Calu3 (cell line): ENCODE measurements around the gene PRKCA. TPM values are rescaled to one million over a fixed set of nuclear protein-coding genes. Genes with fewer than 3 reads are reported as not detected.

Experiments
- BruUV-seq: library from RNA; stranded (reverse); fragments of 400-500 nt; replicated peaks from 2 replicates; lab custom pipeline; 2021; lab: Mats Ljungman, UMichigan
- CTCF ChIA-PET: fragments of 300-600 bp; sonication (Branson Sonifier 250); formaldehyde crosslinking; loops from one replicate; lab custom pipeline; 2022; ENCODE audit warnings: antibody characterized with exemption; lab: Charles Lee
- DNase-seq: peaks from one replicate; pipeline ENCODE4 v3.0.0; 2022
- H3K27ac Mint-ChIP-seq: one replicate; pipeline ENCODE4 v1.8.0; 2022; ENCODE audit warnings: mixed read lengths; ENCODE audit not compliant: unreplicated experiment
- H3K27me3 Mint-ChIP-seq: one replicate; pipeline ENCODE4 v1.8.0; 2022; ENCODE audit warnings: mixed read lengths; ENCODE audit not compliant: unreplicated experiment
- H3K36me3 Mint-ChIP-seq: one replicate; pipeline ENCODE4 v1.8.0; 2022; ENCODE audit warnings: mild to moderate bottlenecking, moderate library complexity, mixed read lengths; ENCODE audit not compliant: insufficient read depth, unreplicated experiment
- H3K4me1 Mint-ChIP-seq: one replicate; pipeline ENCODE4 v1.8.0; 2022; ENCODE audit warnings: mild to moderate bottlenecking, low read depth, mixed read lengths; ENCODE audit not compliant: unreplicated experiment
- H3K4me3 Mint-ChIP-seq: one replicate; pipeline ENCODE4 v1.8.0; 2022; ENCODE audit warnings: mild to moderate bottlenecking, low read depth, moderate library complexity, mixed read lengths; ENCODE audit not compliant: unreplicated experiment
- H3K9me3 Mint-ChIP-seq: one replicate; pipeline ENCODE4 v1.8.0; 2022; ENCODE audit warnings: low read depth, mixed read lengths; ENCODE audit not compliant: unreplicated experiment
- intact Hi-C: fragments of 100-400 bp; cut with micrococcal nuclease; formaldehyde crosslinking; loops from one replicate; pipeline ENCODE4 v1.10.0; 2022; ENCODE audit not compliant: unreplicated experiment
- total RNA-seq: library from RNA; stranded (reverse); gene quantifications from 2 replicates; pipeline ENCODE4 v1.2.3, GENCODE V29; 2022
- TF ChIP-seq, protein P1 (sequence below): fragments of 200-600 bp; IDR thresholded peaks from one replicate; pipeline ENCODE4 v1.8.0; 2022; ENCODE audit warnings: antibody characterized with exemption; ENCODE audit not compliant: unreplicated experiment

Gene PRKCA
- total RNA-seq, 1 experiment from 2014 or later = 126 TPM

DNA sequence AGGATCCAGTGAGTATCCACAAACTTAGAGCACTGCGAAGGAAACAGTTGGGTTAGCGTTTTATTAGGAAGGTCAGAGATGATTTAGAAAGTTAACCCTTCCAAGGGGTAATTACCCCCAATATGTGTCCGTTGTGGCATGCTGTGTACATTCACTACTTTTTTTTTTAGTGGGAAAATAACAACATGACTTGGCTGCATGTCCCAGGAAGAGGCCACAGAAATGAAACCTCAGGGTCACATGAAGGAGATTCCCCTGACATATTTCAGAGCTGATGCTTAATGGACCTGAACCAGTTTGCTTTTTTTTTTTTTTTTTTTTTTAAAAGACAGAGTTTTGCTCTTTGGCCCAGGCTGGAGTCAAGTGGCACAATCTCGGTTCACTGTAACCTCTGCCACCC is 167.5 kb downstream of the PRKCA start:
- CTCF ChIA-PET = no interaction called here
- H3K9me3 Mint-ChIP-seq = no peaks in the 10 kb centered on the region
- H3K27me3 Mint-ChIP-seq = no peaks in the 10 kb centered on the region
- TF ChIP-seq, protein P1, sequence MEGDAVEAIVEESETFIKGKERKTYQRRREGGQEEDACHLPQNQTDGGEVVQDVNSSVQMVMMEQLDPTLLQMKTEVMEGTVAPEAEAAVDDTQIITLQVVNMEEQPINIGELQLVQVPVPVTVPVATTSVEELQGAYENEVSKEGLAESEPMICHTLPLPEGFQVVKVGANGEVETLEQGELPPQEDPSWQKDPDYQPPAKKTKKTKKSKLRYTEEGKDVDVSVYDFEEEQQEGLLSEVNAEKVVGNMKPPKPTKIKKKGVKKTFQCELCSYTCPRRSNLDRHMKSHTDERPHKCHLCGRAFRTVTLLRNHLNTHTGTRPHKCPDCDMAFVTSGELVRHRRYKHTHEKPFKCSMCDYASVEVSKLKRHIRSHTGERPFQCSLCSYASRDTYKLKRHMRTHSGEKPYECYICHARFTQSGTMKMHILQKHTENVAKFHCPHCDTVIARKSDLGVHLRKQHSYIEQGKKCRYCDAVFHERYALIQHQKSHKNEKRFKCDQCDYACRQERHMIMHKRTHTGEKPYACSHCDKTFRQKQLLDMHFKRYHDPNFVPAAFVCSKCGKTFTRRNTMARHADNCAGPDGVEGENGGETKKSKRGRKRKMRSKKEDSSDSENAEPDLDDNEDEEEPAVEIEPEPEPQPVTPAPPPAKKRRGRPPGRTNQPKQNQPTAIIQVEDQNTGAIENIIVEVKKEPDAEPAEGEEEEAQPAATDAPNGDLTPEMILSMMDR = no peak
- intact Hi-C loops = loop anchor here (5.0 to 10.0 kb wide), 2 partner anchors 37 to 205 kb away; no protein-coding TSS in a partner anchor
- H3K4me1 Mint-ChIP-seq = peaks cover 57% of the 10 kb centered on the region
- DNase-seq = no peak
- no TSS peak for BruUV-seq
- H3K36me3 Mint-ChIP-seq = peaks cover 20% of the 10 kb centered on the region
- no peak overlapping the region for H3K4me3 Mint-ChIP-seq
- no peak overlapping the region for H3K27ac Mint-ChIP-seq

DNA sequence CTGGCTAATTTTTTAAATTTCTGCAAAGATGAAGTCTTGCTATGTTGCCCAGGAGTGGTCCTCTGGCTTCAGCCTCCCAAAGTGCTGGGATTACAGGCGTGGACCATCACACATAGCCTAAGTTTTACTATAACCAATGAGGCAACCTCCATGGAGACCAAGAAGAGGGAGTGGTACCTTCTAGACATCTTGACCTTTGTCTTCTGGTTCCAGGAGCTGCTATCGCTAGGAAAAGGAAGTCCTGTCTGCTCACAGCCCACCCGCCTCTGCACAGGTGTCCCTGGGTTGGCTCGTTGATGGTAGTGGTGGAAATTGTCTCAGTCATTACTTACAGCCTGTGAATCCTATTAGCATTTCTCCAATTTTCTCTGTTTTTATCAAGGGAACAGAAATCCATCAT is 169.7 kb downstream of the PRKCA start:
- Mint-ChIP-seq H3K4me1 (peaks cover 62% of the 10 kb centered on the region), H3K27ac (no peak overlapping the region), H3K27me3 (no peaks in the 10 kb centered on the region), H3K4me3 (no peak overlapping the region), H3K36me3 (peaks cover 11% of the 10 kb centered on the region), H3K9me3 (no peaks in the 10 kb centered on the region)
- TF ChIP-seq, protein P1 = no peak
- CTCF ChIA-PET = interaction anchor here (0.6 to 1.2 kb wide), 2 partner anchors 12 to 225 kb away, joined by 3 read pairs; no protein-coding TSS in a partner anchor
- BruUV-seq = no TSS peak
- intact Hi-C loops = no loop called here
- no peak for DNase-seq

DNA sequence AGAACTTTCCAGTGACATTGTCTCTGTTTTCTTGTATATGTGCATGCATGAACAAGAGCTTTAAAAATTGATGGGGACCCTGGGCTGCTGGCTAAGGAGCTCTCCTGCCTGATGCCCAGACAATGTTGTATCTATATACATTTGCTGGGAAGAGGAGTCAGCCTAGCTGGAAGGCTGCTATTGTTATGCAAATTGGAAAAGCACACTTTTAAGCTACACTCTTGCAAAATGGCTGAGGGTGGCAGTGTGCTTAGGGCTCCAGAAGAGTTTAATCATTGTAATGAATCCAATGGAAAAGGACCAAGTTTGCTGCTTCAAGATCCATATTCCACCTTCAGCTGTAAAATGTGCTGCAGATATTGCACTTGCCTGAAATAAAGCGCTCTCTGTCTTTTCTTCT is 171.8 kb downstream of the PRKCA start:
- H3K36me3 Mint-ChIP-seq = peaks cover 5% of the 10 kb centered on the region
- H3K27ac Mint-ChIP-seq = no peak overlapping the region
- CTCF ChIA-PET = interaction anchor here (1.3 to 1.5 kb wide), 2 partner anchors 9 to 13 kb away, joined by 4 read pairs; no protein-coding TSS in a partner anchor
- no peaks in the 10 kb centered on the region for H3K9me3 Mint-ChIP-seq
- intact Hi-C loops = no loop called here
- TF ChIP-seq, protein P1 = no peak
- no peak for DNase-seq
- no peaks in the 10 kb centered on the region for H3K27me3 Mint-ChIP-seq
- H3K4me3 Mint-ChIP-seq = no peak overlapping the region
- BruUV-seq = no TSS peak
- peaks cover 46% of the 10 kb centered on the region for H3K4me1 Mint-ChIP-seq

DNA sequence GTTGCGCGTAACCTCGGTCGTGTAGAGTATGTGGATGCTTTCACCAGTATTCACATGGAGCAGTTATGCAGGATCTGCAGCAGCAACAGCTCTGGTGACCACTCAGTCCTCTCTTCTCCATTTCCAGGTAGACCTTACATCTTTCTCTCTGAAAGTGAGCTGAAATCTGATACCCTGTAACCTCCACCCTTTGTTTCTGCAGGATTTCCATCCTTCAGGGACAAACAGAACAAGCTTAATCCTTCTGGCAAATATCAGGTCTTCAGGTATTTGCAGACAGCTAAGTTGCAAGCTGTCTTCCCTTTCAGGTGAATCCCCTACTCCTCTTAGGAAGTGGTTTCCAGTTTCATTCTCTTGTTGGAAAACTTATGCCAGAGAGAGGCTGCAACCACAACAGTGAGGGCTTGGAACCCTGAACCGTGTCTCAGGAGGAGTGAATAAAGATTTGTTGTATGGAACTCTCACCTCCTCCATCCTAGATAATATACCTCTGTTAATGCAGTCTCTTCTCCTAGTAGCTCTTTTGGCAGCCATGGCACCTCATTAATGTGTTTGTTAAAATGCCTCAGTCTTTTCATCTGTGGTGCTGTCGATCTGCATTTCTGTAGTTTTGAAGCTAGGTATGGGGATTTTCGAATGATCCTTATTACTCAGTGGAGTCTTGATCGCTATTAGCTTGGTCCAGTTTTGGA is 172.5 kb downstream of the PRKCA start:
- H3K4me1 Mint-ChIP-seq = peaks cover 39% of the 10 kb centered on the region
- H3K4me3 Mint-ChIP-seq = no peak overlapping the region
- H3K27me3 Mint-ChIP-seq = no peaks in the 10 kb centered on the region
- no peak for DNase-seq
- no peaks in the 10 kb centered on the region for H3K9me3 Mint-ChIP-seq
- peaks cover 8% of the 10 kb centered on the region for H3K36me3 Mint-ChIP-seq
- TF ChIP-seq, protein P1 = no peak
- peak overlapping the region; percentile 36 for H3K27ac Mint-ChIP-seq
- intact Hi-C loops = no loop called here
- CTCF ChIA-PET = interaction anchor here (1.3 kb wide), 2 partner anchors 10 to 21 kb away, joined by 3 to 4 read pairs; no protein-coding TSS in a partner anchor
- no TSS peak for BruUV-seq
